DND-41 (cell line): Measurements from ENCODE around the gene HOOK1.
"Not testable (repeated sequence)": the region's sequence is repeated elsewhere in the genome, so short reads cannot be mapped to it uniquely, and the experiment has no call there.

ENCODE experiments used
- ATAC-seq: fragments of 200-7000 bp; cut with Tn5 transposase; 3 replicates; pipeline ENCODE4 v1.9.1; 2021; ENCODE audit warnings: low read depth; ENCODE audit not compliant: insufficient read depth
- DNase-seq: peaks from one replicate; pipeline ENCODE4 v3.0.0-alpha.2; 2020
- H2AFZ ChIP-seq: 2 replicates; pipeline ENCODE4 v1.6.0; 2012; ENCODE audit warnings: low read depth, low read length
- H3K27ac ChIP-seq: 2 replicates; pipeline ENCODE4 v1.5.1; 2012; ENCODE audit warnings: low read length, inconsistent platforms
- H3K27me3 ChIP-seq: fragments of 200-600 bp; sonication (generic); 2 replicates; pipeline ENCODE4 v1.6.0; 2012; ENCODE audit warnings: low read length, mild to moderate bottlenecking, inconsistent platforms; ENCODE audit not compliant: insufficient read depth, poor library complexity
- H3K36me3 ChIP-seq: 2 replicates; pipeline ENCODE4 v1.5.1; 2012; ENCODE audit warnings: low read length, inconsistent platforms; ENCODE audit not compliant: insufficient read depth
- H3K4me1 ChIP-seq: 2 replicates; pipeline ENCODE4 v1.5.1; 2012; ENCODE audit warnings: mild to moderate bottlenecking, low read length; ENCODE audit not compliant: insufficient read depth
- H3K4me2 ChIP-seq: 2 replicates; pipeline ENCODE4 v1.6.0; 2012; ENCODE audit warnings: mild to moderate bottlenecking, moderate library complexity, low read length, inconsistent platforms; ENCODE audit not compliant: insufficient read depth
- H3K4me3 ChIP-seq, 2 experiments: fragments of 200-600 bp in 1 of 2; shearing (Covaris generic) in 1 of 2; 2 replicates each; pipeline ENCODE4 v1.5.1; 2012 to 2016; ENCODE audit warnings: inconsistent platforms in 2 of 2, low read length in 2 of 2, mild to moderate bottlenecking in 2 of 2, low read depth in 1 of 2, moderate library complexity in 1 of 2
- H3K79me2 ChIP-seq: 2 replicates; pipeline ENCODE4 v1.6.0; 2012; ENCODE audit warnings: low read length, inconsistent platforms; ENCODE audit not compliant: insufficient read depth
- H3K9ac ChIP-seq: 2 replicates; pipeline ENCODE4 v1.6.0; 2012; ENCODE audit warnings: low read depth, mild to moderate bottlenecking, inconsistent platforms, low read length, moderate library complexity
- H3K9me3 ChIP-seq: 2 replicates; pipeline ENCODE4 v1.5.1; 2012; ENCODE audit warnings: low read length, moderate library complexity, mild to moderate bottlenecking, inconsistent platforms; ENCODE audit not compliant: insufficient read depth, severe bottlenecking
- H4K20me1 ChIP-seq: 2 replicates; pipeline ENCODE4 v1.6.0; 2012; ENCODE audit warnings: low read length; ENCODE audit not compliant: insufficient read depth
- EZH2 ChIP-seq: IDR thresholded peaks from 3 replicates; pipeline ENCODE4 v1.6.1; 2012; ENCODE audit warnings: borderline replicate concordance, low read depth, mild to moderate bottlenecking, moderate library complexity, low read length, inconsistent platforms; ENCODE audit not compliant: severe bottlenecking
- TF ChIP-seq, protein P1 (sequence below): IDR thresholded peaks from 2 replicates; pipeline ENCODE4 v1.5.1; 2012; ENCODE audit warnings: borderline replicate concordance, low read length, moderate library complexity, mild to moderate bottlenecking; ENCODE audit not compliant: poor library complexity, severe bottlenecking; ENCODE audit errors: extremely low read depth

The HOOK1 gene

DNA sequence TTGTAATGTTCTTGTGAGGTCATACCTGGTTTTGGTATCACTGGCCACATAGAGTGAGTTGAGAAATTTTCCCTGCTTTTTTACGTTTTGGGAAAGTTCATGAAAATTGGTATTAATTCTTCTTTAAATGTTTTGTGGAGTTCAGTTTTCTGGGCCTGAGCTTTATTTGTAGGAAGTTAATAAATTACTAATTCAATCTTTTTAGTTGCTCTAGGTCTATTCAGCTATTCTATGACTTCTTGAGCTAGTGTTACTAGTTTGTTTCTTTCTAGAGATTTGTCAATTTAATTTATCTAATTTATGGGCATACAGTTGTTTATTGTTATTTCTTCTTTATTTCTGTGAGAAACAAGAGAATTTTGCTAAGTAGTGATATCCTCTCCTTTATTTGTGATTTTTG is 37.4 kb downstream of the HOOK1 start:
- no peak overlapping the region for H3K27ac ChIP-seq
- H3K4me3 ChIP-seq, result no peak overlapping the region
- no peak overlapping the region for H3K4me2 ChIP-seq
- TF ChIP-seq EZH2, result no peak
- TF ChIP-seq, protein P1, sequence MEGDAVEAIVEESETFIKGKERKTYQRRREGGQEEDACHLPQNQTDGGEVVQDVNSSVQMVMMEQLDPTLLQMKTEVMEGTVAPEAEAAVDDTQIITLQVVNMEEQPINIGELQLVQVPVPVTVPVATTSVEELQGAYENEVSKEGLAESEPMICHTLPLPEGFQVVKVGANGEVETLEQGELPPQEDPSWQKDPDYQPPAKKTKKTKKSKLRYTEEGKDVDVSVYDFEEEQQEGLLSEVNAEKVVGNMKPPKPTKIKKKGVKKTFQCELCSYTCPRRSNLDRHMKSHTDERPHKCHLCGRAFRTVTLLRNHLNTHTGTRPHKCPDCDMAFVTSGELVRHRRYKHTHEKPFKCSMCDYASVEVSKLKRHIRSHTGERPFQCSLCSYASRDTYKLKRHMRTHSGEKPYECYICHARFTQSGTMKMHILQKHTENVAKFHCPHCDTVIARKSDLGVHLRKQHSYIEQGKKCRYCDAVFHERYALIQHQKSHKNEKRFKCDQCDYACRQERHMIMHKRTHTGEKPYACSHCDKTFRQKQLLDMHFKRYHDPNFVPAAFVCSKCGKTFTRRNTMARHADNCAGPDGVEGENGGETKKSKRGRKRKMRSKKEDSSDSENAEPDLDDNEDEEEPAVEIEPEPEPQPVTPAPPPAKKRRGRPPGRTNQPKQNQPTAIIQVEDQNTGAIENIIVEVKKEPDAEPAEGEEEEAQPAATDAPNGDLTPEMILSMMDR, result no peak
- no peak overlapping the region for H2AFZ ChIP-seq
- H4K20me1 ChIP-seq, result no peaks in the 10 kb centered on the region
- H3K36me3 ChIP-seq, result no peaks in the 10 kb centered on the region
- H3K79me2 ChIP-seq, result no peaks in the 10 kb centered on the region
- DNase-seq, result no peak
- no peaks in the 10 kb centered on the region for H3K4me1 ChIP-seq
- H3K9me3 ChIP-seq, result no peaks in the 10 kb centered on the region
- no peak for ATAC-seq
- H3K27me3 ChIP-seq, result peaks cover 3% of the 10 kb centered on the region
- no peak overlapping the region for H3K9ac ChIP-seq

DNA sequence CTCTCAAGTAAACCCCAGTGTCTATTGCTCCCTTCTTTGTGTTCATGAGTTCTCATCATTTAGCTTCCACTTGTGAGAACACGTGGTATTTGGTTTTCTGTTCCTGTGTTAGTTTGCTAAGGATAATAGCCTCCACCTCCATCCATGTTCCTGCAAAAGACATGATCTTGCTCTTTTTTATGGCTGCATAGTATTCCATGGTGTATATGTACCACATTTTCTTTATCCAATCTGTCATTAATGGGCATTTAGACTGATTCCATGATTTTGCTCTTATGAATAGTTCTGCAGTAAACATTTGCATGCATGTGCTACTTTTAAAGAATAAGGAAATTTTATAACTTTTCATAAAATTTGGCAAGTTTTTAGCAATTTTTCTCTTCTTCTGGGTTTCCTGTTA is 40.5 kb downstream of the HOOK1 start:
- H3K27ac ChIP-seq, H3K9ac ChIP-seq, H3K36me3 ChIP-seq, H3K4me2 ChIP-seq, H2AFZ ChIP-seq, DNase-seq, H3K79me2 ChIP-seq, H3K4me1 ChIP-seq, H3K9me3 ChIP-seq, H4K20me1 ChIP-seq, H3K4me3 ChIP-seq, H3K27me3 ChIP-seq, ATAC-seq: not testable (repeated sequence)

DNA sequence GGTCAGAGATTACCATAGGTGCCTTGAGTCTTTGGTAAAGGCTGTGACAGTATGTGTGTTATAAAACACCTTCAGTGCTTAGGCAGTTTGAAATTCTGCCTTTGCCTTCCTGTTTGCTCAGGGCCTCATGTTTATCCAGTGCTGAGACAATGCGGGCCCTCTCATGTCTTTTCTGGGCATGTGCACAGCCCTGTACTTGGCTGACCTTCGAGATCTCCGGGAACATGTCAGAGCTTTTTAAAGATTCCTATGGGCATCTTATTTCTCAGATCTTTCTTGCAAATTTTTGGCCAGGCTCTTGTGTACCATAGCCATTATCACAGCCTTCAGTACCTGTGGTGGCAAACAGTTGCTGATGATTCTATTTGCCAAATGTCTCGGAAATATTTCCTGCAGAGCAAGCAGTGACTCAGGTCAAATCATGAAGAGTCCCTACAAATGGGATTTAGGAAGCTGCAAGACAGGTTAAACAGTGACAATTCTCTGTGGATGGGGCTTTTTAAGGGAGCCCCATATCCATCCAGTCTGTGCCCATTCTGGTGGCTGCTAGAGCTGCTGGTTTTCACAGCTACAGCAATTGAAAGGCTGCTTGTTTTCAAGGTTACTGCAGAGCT is 42.1 kb downstream of the HOOK1 start:
- H3K27me3 ChIP-seq, result peaks cover 6% of the 10 kb centered on the region
- ATAC-seq (no peak), DNase-seq (no peak)
- no peak for TF ChIP-seq EZH2
- no peak overlapping the region for H3K4me2 ChIP-seq
- H3K27ac ChIP-seq, result no peak overlapping the region
- no peaks in the 10 kb centered on the region for H4K20me1 ChIP-seq
- H3K36me3 ChIP-seq, result no peaks in the 10 kb centered on the region
- no peak overlapping the region for H3K4me3 ChIP-seq
- H2AFZ ChIP-seq, result no peak overlapping the region
- no peak overlapping the region for H3K9ac ChIP-seq
- no peaks in the 10 kb centered on the region for H3K4me1 ChIP-seq
- no peaks in the 10 kb centered on the region for H3K79me2 ChIP-seq
- no peaks in the 10 kb centered on the region for H3K9me3 ChIP-seq

DNA sequence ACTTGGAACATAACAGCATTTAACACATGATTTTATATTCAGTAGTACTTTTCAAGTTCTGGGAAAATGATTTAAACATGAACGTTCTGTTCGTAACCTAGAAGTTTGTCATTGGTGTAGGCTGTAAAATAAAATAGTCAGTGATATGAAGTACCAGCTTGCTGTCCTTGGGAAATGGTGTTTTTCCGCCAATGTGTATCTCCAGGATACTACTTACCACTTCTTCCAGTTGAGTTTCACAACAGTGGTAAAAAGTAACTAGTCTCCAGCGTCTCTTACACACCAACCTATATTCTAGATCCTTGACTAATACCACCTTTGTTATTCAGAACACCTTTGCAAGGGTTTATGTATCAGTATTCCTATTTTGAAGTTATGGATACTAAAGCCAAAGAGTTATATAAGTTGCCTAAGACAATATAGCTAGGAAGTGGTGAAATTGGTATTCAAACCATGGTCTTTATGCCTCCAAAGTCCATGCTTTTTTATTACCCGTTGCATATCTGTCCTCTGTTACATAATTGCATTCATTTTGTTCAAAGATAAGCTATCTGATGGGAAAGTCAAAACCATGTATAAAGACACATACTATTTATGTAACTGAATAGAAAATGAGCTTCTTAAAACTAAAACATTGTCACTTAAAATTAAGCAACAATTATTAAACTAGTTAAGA is 43.1 kb downstream of the HOOK1 start:
- no peak for TF ChIP-seq EZH2
- TF ChIP-seq, protein P1, result no peak
- H3K4me2 ChIP-seq, result no peak overlapping the region

More for the DNA sequence above, 43.1 kb downstream of the HOOK1 start:
- Histone ChIP-seq H3K27ac (no peak overlapping the region), H3K36me3 (no peaks in the 10 kb centered on the region), H3K4me3 (no peak overlapping the region), H2AFZ (no peak overlapping the region), H3K9me3 (no peaks in the 10 kb centered on the region), H3K4me1 (no peaks in the 10 kb centered on the region), H3K79me2 (no peaks in the 10 kb centered on the region), H4K20me1 (no peaks in the 10 kb centered on the region), H3K27me3 (peaks cover 11% of the 10 kb centered on the region), H3K9ac (no peak overlapping the region)
- DNase-seq (no peak), ATAC-seq (no peak)
